ENCODE measurements around the gene PIF1.
A peak's percentile ranks its signal among the peaks of the same experiment; 100 is the strongest.

PIF1 gene

DNA sequence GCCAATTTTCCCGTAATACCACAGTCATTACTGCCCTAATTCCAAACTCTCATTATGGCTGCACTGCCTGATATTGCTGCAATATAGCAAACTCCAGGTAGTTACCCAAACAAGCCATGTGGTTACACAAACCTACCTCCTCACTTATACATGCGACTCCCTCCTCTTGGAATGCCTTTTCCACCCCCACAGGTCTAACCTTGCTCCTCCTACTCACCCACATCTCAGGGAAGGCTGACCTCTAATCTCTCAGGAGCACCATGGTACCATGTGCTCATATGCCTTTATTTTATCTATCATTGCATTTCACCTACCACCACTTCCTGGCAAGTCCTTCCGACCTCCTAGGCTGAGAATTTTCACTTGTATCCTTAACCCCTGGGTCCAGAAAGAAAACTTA, 53.0 kb downstream of the PIF1 start:
- H3K4me1 ChIP-seq (ENCODE audit: insufficient read depth, low read length) = peaks cover 31% of the 10 kb centered on the region
- H3K27ac ChIP-seq (ENCODE audit: low read depth, low read length) = peak overlapping the region; percentile 92
- no peaks in the 10 kb centered on the region for H3K27me3 ChIP-seq (ENCODE audit: control insufficient read depth in 1 of 2, insufficient read depth in 2 of 2, low read length in 2 of 2)
- H3K9me3 ChIP-seq (ENCODE audit: low read length) = no peaks in the 10 kb centered on the region
- no peak overlapping the region for H3K4me3 ChIP-seq (ENCODE audit: low read depth in 1 of 2, low read length in 2 of 2)
- no peak overlapping the region for H3K9ac ChIP-seq (ENCODE audit: low read length)
- no peaks in the 10 kb centered on the region for H3K36me3 ChIP-seq (ENCODE audit: insufficient read depth, low read length)

DNA sequence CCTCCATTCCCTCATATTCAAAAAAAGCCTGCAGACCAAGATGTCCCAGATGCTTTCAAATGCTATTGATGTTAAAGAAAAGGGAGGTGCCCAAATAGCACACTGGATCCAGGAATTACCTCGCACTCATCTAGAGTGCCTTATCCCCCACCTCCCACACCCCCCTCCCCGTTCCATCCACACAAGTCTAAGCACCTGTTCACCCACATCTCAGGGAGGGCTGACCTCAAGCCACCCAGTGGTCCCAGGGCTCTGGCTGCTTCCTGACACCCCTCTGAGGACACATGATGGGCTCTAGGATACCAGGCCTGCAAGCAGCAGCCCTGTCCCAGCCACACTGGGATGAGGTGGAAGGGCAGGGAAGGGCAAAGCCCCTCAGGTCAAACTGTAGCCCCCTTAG, 54.8 kb downstream of the PIF1 start:
- no peak overlapping the region for H3K9ac ChIP-seq (ENCODE audit: low read length)
- H3K36me3 ChIP-seq (ENCODE audit: insufficient read depth, low read length) = no peaks in the 10 kb centered on the region
- no peak overlapping the region for H3K27ac ChIP-seq (ENCODE audit: low read depth, low read length)
- no peaks in the 10 kb centered on the region for H3K27me3 ChIP-seq (ENCODE audit: control insufficient read depth in 1 of 2, insufficient read depth in 2 of 2, low read length in 2 of 2)
- H3K4me3 ChIP-seq (ENCODE audit: low read depth in 1 of 2, low read length in 2 of 2) = no peak overlapping the region
- peaks cover 21% of the 10 kb centered on the region for H3K4me1 ChIP-seq (ENCODE audit: insufficient read depth, low read length)
- no peaks in the 10 kb centered on the region for H3K9me3 ChIP-seq (ENCODE audit: low read length)

DNA sequence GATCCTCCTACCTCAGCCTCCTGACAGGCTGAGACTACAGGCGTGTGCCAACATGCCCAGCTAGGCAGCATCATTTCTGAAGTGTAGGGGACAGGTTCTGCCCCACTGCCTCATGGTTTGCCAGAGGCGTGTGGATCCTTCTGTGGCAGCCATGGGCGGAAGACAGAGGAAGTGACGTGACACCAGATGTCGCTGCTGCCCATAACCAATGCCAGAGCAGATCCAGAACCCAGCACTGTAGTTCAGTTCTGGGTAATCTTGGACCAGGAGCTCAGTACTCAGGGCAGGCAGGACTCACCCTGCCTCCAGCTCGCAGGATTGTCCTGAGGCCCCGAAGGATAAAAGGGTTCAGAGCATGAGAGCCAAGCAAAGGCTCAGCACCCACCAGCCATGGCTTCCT, 58.2 kb downstream of the PIF1 start:
- H3K9ac ChIP-seq (ENCODE audit: low read length) = no peak overlapping the region
- H3K9me3 ChIP-seq (ENCODE audit: low read length) = no peaks in the 10 kb centered on the region
- H3K36me3 ChIP-seq (ENCODE audit: insufficient read depth, low read length) = no peaks in the 10 kb centered on the region
- H3K4me1 ChIP-seq (ENCODE audit: insufficient read depth, low read length) = peaks cover 25% of the 10 kb centered on the region
- H3K27ac ChIP-seq (ENCODE audit: low read depth, low read length) = no peak overlapping the region
- H3K4me3 ChIP-seq (ENCODE audit: low read depth in 1 of 2, low read length in 2 of 2) = no peak overlapping the region
- no peaks in the 10 kb centered on the region for H3K27me3 ChIP-seq (ENCODE audit: control insufficient read depth in 1 of 2, insufficient read depth in 2 of 2, low read length in 2 of 2)

- Histone ChIP-seq H3K27me3 (ENCODE audit: control insufficient read depth in 1 of 2, insufficient read depth in 2 of 2, low read length in 2 of 2) (no peaks in the 10 kb centered on the region), H3K4me3 (ENCODE audit: low read depth in 1 of 2, low read length in 2 of 2) (no peak overlapping the region), H3K36me3 (ENCODE audit: insufficient read depth, low read length) (no peaks in the 10 kb centered on the region), H3K9ac (ENCODE audit: low read length) (no peak overlapping the region), H3K27ac (ENCODE audit: low read depth, low read length) (no peak overlapping the region), H3K9me3 (ENCODE audit: low read length) (no peaks in the 10 kb centered on the region), H3K4me1 (ENCODE audit: insufficient read depth, low read length) (peaks cover 33% of the 10 kb centered on the region)
Measured at GRCh38 chr15:64766058-64766457, 59.4 kb downstream of the PIF1 start.
